Gastrocnemius medialis (tissue), 4 donors: Measurements from ENCODE around the gene SDK2.

Source experiments
- POLR2A ChIP-seq, 2 donors: fragments of 450-650 bp; IDR thresholded peaks; one replicate each; pipeline ENCODE4 v1.6.1; 2017; ENCODE audit warnings: antibody characterized with exemption in 2 of 2, mild to moderate bottlenecking in 2 of 2, moderate library complexity in 2 of 2
- TF ChIP-seq, protein P1 (sequence below), 5 experiments: fragments of 450-650 bp in 3 of 5; fragments of 200-600 bp in 2 of 5; sonication (generic) in 2 of 5; IDR thresholded peaks in 4 of 5; conservative IDR thresholded peaks in 1 of 5; 1 replicate in 4 of 5; 2 replicates in 1 of 5; pipeline ENCODE4 v1.5.1; 2016 to 2019; ENCODE audit warnings: antibody characterized with exemption in 5 of 5, mild to moderate bottlenecking in 3 of 5, moderate library complexity in 3 of 5

- no peak for TF ChIP-seq POLR2A (IDR thresholded peaks at IDR 0.05)
- TF ChIP-seq, protein P1, sequence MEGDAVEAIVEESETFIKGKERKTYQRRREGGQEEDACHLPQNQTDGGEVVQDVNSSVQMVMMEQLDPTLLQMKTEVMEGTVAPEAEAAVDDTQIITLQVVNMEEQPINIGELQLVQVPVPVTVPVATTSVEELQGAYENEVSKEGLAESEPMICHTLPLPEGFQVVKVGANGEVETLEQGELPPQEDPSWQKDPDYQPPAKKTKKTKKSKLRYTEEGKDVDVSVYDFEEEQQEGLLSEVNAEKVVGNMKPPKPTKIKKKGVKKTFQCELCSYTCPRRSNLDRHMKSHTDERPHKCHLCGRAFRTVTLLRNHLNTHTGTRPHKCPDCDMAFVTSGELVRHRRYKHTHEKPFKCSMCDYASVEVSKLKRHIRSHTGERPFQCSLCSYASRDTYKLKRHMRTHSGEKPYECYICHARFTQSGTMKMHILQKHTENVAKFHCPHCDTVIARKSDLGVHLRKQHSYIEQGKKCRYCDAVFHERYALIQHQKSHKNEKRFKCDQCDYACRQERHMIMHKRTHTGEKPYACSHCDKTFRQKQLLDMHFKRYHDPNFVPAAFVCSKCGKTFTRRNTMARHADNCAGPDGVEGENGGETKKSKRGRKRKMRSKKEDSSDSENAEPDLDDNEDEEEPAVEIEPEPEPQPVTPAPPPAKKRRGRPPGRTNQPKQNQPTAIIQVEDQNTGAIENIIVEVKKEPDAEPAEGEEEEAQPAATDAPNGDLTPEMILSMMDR (IDR thresholded peaks at IDR 0.05 in 4 of 5, conservative IDR thresholded peaks at IDR 0.05 in 1 of 5) = no peak
These were observed 105.8 kb downstream of the SDK2 start for GRCh38 chr17:73538445-73538844.
